ENCODE measurements around the gene CYP4V2. TPM values are rescaled to one million over a fixed set of nuclear protein-coding genes. Genes with fewer than 3 reads are reported as not detected.

The CYP4V2 gene
- total RNA-seq, 1 donor from 2014 or later: 3.1 TPM

Other genes starting within 250 kb of the CYP4V2 start
- gene TLR3, start 122.4 kb upstream of the CYP4V2 start, total RNA-seq: 1.6 and 7.0 TPM in 2 replicates
- 0.28 and 0.40 TPM in 2 replicates for gene FAM149A, start 86.9 kb upstream of the CYP4V2 start, total RNA-seq
- 0.25 TPM in 1 of 2 replicates, not detected in the other for gene KLKB1, start 35.9 kb downstream of the CYP4V2 start, total RNA-seq
- gene F11, start 74.6 kb downstream of the CYP4V2 start, total RNA-seq: not detected in 2 replicates

Data from pulmonary artery endothelial cell (primary cell).